GM13977 (cell line): ENCODE results near the gene PCSK1.
"Not testable (repeated sequence)": the region's sequence is repeated elsewhere in the genome, so short reads cannot be mapped to it uniquely, and the experiment has no call there.

Experiments used
- DNase-seq: peaks from one replicate; pipeline ENCODE4 v3.0.0; 2012; ENCODE audit warnings: low spot score
- in situ Hi-C: fragments of 300-500 bp; cut with MboI; formaldehyde crosslinking; loops from one replicate; pipeline ENCODE4 v1.12.0; 2022; ENCODE audit warnings: low sequenced_read_pairs, low pct_unique_long_range_greater_than_20kb, mixed read lengths, inconsistent platforms; ENCODE audit not compliant: unreplicated experiment
- TF ChIP-seq, protein P1 (sequence below): IDR thresholded peaks from 2 replicates; pipeline ENCODE4 v1.5.1; 2012; ENCODE audit warnings: mild to moderate bottlenecking, control low read depth; ENCODE audit not compliant: insufficient read depth; ENCODE audit errors: extremely low read depth, missing control alignments

Gene PCSK1

DNA sequence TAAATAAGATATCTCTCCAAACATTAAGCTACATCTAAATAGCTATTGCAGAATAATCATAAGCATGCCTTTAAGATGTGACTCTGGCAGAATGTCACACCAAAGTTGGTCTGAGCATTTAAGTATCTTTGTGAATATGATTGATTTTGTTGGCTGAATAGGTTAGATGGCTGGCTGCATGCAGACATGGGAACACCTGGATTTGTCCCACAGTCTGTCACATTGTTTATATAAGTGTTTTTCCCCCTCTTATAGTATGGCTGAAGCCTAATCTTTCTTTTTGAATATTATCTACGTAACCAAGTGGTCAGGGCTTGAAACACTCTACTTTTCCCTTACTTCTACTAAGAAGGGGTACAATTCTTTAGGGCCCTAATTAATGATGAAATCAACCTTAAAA lies 36.2 kb downstream of the PCSK1 start:
- no peak for DNase-seq
- in situ Hi-C loops, result no loop called here
- TF ChIP-seq, protein P1, sequence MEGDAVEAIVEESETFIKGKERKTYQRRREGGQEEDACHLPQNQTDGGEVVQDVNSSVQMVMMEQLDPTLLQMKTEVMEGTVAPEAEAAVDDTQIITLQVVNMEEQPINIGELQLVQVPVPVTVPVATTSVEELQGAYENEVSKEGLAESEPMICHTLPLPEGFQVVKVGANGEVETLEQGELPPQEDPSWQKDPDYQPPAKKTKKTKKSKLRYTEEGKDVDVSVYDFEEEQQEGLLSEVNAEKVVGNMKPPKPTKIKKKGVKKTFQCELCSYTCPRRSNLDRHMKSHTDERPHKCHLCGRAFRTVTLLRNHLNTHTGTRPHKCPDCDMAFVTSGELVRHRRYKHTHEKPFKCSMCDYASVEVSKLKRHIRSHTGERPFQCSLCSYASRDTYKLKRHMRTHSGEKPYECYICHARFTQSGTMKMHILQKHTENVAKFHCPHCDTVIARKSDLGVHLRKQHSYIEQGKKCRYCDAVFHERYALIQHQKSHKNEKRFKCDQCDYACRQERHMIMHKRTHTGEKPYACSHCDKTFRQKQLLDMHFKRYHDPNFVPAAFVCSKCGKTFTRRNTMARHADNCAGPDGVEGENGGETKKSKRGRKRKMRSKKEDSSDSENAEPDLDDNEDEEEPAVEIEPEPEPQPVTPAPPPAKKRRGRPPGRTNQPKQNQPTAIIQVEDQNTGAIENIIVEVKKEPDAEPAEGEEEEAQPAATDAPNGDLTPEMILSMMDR, result no peak

DNA sequence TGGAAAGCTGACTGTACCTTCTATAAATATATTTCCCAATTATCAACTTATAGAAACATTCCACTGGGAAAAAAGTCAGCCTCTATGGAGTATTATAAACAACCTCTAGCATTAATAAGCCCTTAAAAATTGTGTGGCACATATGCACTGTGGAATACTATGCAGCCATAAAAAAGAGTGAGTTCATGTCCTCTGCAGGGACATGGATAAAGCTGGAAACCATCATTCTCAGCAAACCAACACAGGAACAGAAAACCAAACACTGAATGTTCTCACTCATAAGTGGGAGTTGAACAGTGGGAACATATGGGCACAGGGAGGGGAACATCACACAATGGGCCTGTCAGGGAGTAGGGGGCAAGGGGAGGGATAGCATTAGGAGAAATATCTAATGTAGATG lies 37.8 kb downstream of the PCSK1 start:
- DNase-seq, in situ Hi-C loops: not testable (repeated sequence)

DNA sequence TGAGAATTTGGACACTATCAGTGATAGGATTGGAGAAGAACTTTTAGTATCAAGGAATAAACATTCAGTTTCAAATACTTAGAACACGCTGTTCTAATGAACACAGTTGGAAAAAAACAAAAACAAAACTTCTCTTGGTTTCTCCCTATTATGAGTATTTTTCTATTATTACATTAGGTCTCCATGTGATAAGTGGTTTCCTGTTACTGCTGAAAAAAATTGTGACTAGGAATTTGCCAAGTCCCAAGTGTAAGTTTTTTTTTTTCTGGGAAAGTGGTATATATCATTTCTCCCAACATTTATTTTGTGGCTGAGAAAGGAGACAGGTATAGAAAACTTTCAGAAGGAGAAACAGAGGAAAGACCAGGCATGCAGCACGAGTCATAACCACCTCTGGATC lies 41.1 kb downstream of the PCSK1 start:
- DNase-seq, result no peak
- in situ Hi-C loops, result no loop called here
- TF ChIP-seq, protein P1, result no peak

DNA sequence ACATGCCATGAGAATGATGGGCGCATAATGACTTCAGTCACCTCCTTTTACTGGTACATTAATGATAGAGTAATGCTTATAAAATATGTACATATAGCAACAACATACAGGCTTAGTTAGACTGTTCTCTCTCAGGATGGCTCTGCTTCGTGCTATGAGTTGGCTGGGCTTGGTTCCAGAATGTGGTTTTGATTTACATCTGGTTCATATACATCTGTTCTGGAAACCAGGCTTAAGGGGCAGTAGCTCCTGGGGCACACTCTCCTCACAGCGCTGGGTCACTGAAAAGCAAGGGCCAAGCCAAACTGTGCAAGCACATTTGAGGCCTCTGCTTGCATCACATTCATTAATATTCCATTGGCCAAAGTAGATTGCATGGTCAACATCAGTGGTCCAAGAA lies 44.9 kb downstream of the PCSK1 start:
- DNase-seq, result no peak
- in situ Hi-C loops, result no loop called here

DNA sequence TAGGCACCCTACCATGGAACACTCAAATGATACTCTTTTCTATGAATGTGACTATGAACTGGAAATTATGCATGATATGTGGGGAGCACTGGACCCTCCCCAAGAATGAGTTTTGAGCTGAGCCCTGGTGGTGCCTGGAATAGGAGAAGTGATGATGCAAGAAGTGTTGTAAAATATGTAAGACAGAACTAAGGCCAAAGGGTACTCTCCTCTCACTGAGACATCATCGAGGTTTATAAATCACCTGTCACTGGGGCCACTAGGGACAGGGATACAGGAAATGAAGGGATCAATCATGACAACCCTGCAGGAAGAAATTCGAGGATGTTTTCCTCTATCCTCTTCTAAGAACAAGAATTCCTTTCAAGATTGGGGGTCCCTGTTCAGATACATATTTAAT lies 45.4 kb downstream of the PCSK1 start:
- TF ChIP-seq, protein P1, result no peak

More for the DNA sequence above, 44.9 kb downstream of the PCSK1 start:
- TF ChIP-seq, protein P1, result no peak

DNA sequence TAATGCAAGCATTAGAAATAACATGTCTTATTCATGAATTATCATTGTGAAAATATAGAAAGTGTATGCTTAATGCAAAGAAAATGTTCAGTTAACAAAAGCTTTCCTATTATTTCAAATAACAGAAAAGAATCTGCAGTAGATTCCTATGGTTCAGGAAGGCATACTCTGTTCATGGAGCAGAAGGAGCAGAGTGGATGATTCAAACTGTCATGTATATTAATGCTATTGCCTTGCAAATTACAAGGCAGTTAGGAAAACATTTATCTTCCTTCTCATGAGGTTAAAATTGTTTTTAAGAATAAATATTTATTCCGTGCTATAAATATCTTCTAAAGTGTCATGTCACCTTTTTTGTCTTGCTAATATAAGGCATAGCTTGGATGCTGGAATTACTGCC lies 47.5 kb downstream of the PCSK1 start:
- no peak for DNase-seq
- in situ Hi-C loops, result no loop called here

More for the DNA sequence above, 45.4 kb downstream of the PCSK1 start:
- in situ Hi-C loops, result no loop called here
- no peak for DNase-seq

DNA sequence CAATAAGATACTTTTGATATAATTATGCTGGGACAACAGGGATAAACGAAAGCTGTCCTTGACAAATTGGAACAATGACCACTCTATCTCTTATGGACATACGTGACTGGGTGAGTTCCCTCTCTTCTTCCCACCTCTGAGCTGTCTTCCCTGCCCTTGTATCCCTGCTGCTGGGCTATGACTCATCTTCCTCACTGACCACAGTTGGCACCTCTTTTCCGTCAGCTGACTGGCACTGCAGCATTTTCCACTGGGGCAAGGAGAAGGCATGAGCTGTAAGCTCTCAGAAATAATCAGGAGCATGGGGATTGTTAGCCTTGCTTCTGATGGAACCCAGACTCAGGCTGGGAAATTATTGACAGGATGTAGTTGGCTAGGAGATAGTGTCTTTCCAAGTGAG lies 48.7 kb downstream of the PCSK1 start:
- TF ChIP-seq, protein P1, result no peak
- no peak for DNase-seq
- in situ Hi-C loops, result no loop called here

More for the DNA sequence above, 47.5 kb downstream of the PCSK1 start:
- TF ChIP-seq, protein P1, result no peak
